Measurements from ENCODE around the gene WSCD2.

Gene WSCD2

GRCh38 chr12:108131657-108132126 lies 2.6 kb downstream of the WSCD2 start:
- TF ChIP-seq, protein P1, sequence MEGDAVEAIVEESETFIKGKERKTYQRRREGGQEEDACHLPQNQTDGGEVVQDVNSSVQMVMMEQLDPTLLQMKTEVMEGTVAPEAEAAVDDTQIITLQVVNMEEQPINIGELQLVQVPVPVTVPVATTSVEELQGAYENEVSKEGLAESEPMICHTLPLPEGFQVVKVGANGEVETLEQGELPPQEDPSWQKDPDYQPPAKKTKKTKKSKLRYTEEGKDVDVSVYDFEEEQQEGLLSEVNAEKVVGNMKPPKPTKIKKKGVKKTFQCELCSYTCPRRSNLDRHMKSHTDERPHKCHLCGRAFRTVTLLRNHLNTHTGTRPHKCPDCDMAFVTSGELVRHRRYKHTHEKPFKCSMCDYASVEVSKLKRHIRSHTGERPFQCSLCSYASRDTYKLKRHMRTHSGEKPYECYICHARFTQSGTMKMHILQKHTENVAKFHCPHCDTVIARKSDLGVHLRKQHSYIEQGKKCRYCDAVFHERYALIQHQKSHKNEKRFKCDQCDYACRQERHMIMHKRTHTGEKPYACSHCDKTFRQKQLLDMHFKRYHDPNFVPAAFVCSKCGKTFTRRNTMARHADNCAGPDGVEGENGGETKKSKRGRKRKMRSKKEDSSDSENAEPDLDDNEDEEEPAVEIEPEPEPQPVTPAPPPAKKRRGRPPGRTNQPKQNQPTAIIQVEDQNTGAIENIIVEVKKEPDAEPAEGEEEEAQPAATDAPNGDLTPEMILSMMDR (IDR thresholded peaks at IDR 0.05), result no peak

- TF ChIP-seq, protein P1 (IDR thresholded peaks at IDR 0.05), result no peak
Measured at GRCh38 chr12:108133482-108133881, 4.4 kb downstream of the WSCD2 start.

DNA sequence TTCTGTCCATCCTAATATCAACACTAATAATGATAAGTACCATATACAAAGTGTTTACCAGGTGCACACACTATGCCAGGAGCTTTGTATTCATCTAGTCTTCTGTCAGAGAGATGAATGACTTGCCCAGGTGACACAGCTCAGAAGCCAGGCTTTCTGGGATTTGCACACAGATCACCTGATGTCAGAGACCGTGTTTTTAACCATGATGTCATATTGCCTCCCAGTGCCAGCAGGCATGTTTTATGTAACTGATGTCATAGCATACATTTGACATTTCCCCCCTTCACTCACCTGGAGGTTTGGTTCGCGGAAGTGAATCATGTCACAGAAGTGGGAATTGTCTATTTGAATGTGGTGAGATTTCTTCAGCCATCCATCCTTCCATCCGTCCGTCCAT lies 5.7 kb downstream of the WSCD2 start:
- TF ChIP-seq, protein P1 (IDR thresholded peaks at IDR 0.05), result no peak

DNA sequence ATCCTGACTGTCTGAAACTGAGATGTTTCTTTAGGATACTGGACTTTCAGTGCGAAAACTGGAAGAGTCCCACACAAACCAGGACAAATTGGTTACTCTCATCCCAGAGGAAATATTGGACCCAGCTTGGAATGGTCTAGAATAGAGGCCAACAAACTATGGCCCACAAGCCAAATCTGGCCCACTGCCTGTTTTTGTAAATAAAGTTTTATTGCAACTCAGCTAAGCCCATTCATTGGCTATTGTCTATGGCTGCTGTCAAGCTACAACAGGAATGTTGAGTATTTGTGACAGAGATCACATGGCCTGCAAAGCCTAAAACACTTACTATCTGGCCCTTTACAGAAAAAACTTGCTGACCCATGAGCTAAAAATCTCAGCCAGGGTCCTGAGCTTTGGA lies 6.5 kb downstream of the WSCD2 start:
- TF ChIP-seq, protein P1 (IDR thresholded peaks at IDR 0.05), result no peak

- TF ChIP-seq, protein P1 (IDR thresholded peaks at IDR 0.05), result no peak
Measured at GRCh38 chr12:108136697-108137096, 7.6 kb downstream of the WSCD2 start.

- TF ChIP-seq, protein P1 (IDR thresholded peaks at IDR 0.05), result no peak
Measured at GRCh38 chr12:108139454-108139853, 10.4 kb downstream of the WSCD2 start.

GRCh38 chr12:108140501-108140900 lies 11.4 kb downstream of the WSCD2 start:
- TF ChIP-seq, protein P1 (IDR thresholded peaks at IDR 0.05), result no peak

GRCh38 chr12:108141600-108142130 lies 12.6 kb downstream of the WSCD2 start:
- TF ChIP-seq, protein P1 (IDR thresholded peaks at IDR 0.05), result no peak
